Measurements from ENCODE around the gene SUPT3H. TPM values are rescaled to one million over a fixed set of nuclear protein-coding genes. Genes with fewer than 3 reads are reported as not detected.

The SUPT3H gene
- total RNA-seq, 3 donors from 2014 or later: 6.9 to 15.1 (median 13.6) TPM

DNA sequence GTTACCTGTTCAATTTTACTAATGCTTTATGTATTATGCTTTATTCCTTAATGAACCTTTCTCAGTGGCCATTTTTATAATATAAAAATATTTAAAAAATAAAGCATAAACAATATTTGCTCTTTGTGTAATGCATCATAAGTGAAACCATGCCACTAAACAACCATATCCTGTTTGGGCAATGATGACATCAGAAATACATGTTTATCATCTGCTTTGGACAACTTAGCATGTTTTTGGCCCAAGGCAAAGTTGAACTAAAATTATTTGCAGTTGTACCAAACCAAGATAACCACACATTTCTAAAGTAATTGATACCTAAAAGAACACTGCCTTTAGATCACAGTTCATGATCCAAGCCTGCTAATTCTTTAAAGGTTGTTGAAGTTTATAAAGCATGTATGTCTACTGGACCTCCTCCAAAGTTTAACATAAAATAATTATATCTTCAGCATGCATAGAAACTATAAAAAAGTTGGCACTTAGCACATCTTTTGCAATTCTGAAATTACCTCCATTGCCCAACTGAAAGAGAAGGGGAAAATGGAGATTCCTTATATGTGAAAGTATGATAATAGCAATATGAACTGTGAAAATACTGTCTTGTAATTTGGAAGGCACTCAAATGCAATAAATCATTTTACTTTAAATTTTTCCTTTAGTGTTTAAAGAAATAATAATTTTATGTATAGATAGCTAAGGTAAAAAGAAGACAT lies 375.2 kb downstream of the SUPT3H start:
- Histone ChIP-seq H3K27ac (no peak overlapping the region), H3K4me3 (no peak overlapping the region), H3K27me3 (no peaks in the 10 kb centered on the region), H3K4me1 (no peaks in the 10 kb centered on the region), H3K9me3 (no peaks in the 10 kb centered on the region), H3K36me3 (no peaks in the 10 kb centered on the region)
- DNase-seq (ENCODE audit: low spot score in 2 of 2): no peak
- intact Hi-C loops (cut with DNase I; ENCODE audit: low total_unique reads): loop anchor here (10.0 kb wide), 1 partner anchor 342 kb away; no protein-coding TSS in a partner anchor
- TF ChIP-seq, protein P1, sequence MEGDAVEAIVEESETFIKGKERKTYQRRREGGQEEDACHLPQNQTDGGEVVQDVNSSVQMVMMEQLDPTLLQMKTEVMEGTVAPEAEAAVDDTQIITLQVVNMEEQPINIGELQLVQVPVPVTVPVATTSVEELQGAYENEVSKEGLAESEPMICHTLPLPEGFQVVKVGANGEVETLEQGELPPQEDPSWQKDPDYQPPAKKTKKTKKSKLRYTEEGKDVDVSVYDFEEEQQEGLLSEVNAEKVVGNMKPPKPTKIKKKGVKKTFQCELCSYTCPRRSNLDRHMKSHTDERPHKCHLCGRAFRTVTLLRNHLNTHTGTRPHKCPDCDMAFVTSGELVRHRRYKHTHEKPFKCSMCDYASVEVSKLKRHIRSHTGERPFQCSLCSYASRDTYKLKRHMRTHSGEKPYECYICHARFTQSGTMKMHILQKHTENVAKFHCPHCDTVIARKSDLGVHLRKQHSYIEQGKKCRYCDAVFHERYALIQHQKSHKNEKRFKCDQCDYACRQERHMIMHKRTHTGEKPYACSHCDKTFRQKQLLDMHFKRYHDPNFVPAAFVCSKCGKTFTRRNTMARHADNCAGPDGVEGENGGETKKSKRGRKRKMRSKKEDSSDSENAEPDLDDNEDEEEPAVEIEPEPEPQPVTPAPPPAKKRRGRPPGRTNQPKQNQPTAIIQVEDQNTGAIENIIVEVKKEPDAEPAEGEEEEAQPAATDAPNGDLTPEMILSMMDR (IDR thresholded peaks at IDR 0.05): no peak
- no peak for TF ChIP-seq POLR2AphosphoS5 (IDR thresholded peaks at IDR 0.05)
- no peak for TF ChIP-seq POLR2A (IDR thresholded peaks at IDR 0.05)

DNA sequence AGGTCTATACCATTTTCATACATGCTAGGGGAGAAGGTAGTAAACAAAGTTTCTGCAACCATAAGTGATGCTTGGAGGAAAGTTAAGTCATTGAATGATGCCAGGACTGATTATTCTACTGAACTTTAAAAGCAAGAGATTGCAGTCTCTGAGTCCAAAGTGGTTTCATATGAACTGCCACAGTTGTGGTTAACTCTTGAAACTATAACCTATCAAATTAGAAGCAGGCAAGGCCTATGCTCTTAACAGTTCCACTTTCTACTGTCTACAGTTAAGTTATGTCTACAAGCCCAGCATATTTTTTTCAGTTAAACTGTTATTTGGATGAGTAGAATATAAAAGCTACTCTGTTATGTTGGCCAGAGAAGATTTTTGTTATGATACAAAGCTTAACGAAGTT lies 376.1 kb downstream of the SUPT3H start:
- TF ChIP-seq POLR2AphosphoS5 (IDR thresholded peaks at IDR 0.05) (no peak), POLR2A (IDR thresholded peaks at IDR 0.05) (no peak)
- TF ChIP-seq, protein P1 (IDR thresholded peaks at IDR 0.05): no peak

DNA sequence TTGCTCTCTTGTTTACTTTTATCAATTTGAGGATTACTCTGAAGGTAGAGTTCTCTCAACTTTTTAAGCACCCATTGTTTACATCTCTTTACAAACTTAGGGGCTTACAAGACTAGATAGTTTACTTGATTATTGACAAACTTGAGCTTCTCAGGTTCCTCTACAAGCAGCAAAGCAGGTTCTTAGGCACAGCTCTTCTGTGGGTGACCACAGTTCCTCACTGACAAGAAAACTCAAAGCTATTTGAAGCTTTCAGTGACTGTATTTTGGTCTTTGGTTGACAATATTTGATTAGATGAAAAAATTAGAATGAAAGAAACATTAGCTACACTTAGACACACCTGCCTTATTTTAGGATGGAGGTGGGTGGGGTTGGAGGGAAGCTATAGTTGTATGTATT lies 376.9 kb downstream of the SUPT3H start:
- no peak for DNase-seq (ENCODE audit: low spot score in 2 of 2)
- H3K27me3 ChIP-seq: no peaks in the 10 kb centered on the region
- no peaks in the 10 kb centered on the region for H3K36me3 ChIP-seq
- no peaks in the 10 kb centered on the region for H3K9me3 ChIP-seq
- H3K27ac ChIP-seq: no peak overlapping the region
- intact Hi-C loops (cut with DNase I; ENCODE audit: low total_unique reads): loop anchor here (10.0 kb wide), 1 partner anchor 344 kb away; no protein-coding TSS in a partner anchor
- no peak overlapping the region for H3K4me3 ChIP-seq
- TF ChIP-seq, protein P1 (IDR thresholded peaks at IDR 0.05): no peak
- TF ChIP-seq POLR2AphosphoS5 (IDR thresholded peaks at IDR 0.05) (no peak), POLR2A (IDR thresholded peaks at IDR 0.05) (no peak)
- no peaks in the 10 kb centered on the region for H3K4me1 ChIP-seq

More for the DNA sequence above, 376.1 kb downstream of the SUPT3H start:
- Histone ChIP-seq H3K4me1 (no peaks in the 10 kb centered on the region), H3K27me3 (no peaks in the 10 kb centered on the region), H3K9me3 (no peaks in the 10 kb centered on the region), H3K36me3 (no peaks in the 10 kb centered on the region), H3K4me3 (no peak overlapping the region), H3K27ac (no peak overlapping the region)
- DNase-seq (ENCODE audit: low spot score in 2 of 2): no peak
- intact Hi-C loops (cut with DNase I; ENCODE audit: low total_unique reads): loop anchor here (10.0 kb wide), 1 partner anchor 343 kb away; no protein-coding TSS in a partner anchor

DNA sequence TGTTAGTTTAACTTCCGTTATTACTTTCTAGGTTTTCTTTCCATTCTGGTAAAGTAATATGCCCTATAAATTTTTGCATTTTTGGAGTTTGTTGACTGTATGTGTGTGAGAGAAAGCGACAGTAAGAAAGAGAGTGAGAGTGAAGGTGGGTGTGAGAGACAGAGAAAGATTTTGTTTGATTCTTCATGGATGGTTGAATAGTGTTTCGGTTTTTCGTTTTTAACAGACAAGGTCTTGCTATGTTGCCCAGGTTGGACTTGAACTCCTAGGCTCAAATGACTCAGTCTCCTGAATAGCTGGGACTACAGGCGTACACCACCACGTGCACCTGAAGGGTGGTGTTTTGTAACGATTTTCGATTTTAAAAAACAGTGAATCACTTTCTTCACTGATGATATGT lies 378.7 kb downstream of the SUPT3H start:
- Histone ChIP-seq H3K4me3 (no peak overlapping the region), H3K4me1 (no peaks in the 10 kb centered on the region), H3K27ac (no peak overlapping the region), H3K36me3 (no peaks in the 10 kb centered on the region), H3K27me3 (no peaks in the 10 kb centered on the region), H3K9me3 (no peaks in the 10 kb centered on the region)
- intact Hi-C loops (cut with DNase I; ENCODE audit: low total_unique reads): no loop called here
- no peak for DNase-seq (ENCODE audit: low spot score in 2 of 2)
- TF ChIP-seq POLR2AphosphoS5 (IDR thresholded peaks at IDR 0.05): no peak
- TF ChIP-seq, protein P1 (IDR thresholded peaks at IDR 0.05): no peak
- no peak for TF ChIP-seq POLR2A (IDR thresholded peaks at IDR 0.05)

- intact Hi-C loops (cut with DNase I; ENCODE audit: low total_unique reads): no loop called here
- no peaks in the 10 kb centered on the region for H3K27me3 ChIP-seq
Observed at GRCh38 chr6:44995486-44996132, 382.1 kb downstream of the SUPT3H start.

More at GRCh38 chr6:44995486-44996132, 382.1 kb downstream of the SUPT3H start:
- Histone ChIP-seq H3K4me1 (no peaks in the 10 kb centered on the region), H3K27ac (no peak overlapping the region), H3K4me3 (no peak overlapping the region), H3K9me3 (no peaks in the 10 kb centered on the region), H3K36me3 (no peaks in the 10 kb centered on the region)
- DNase-seq (ENCODE audit: low spot score in 2 of 2): no peak
- no peak for TF ChIP-seq POLR2AphosphoS5 (IDR thresholded peaks at IDR 0.05)
- TF ChIP-seq, protein P1 (IDR thresholded peaks at IDR 0.05): no peak
- TF ChIP-seq POLR2A (IDR thresholded peaks at IDR 0.05): no peak

Data from breast epithelium (tissue), 4 donors.